HEK293 (cell line): ENCODE results near the gene ZNF554.

Source experiments
- CTCF ChIA-PET: fragments of 350-600 bp; formaldehyde crosslinking; extraction: SDS; loops from one replicate; lab custom pipeline; 2021; ENCODE audit warnings: antibody characterized with exemption; lab: Yijun Ruan, JAX
- POLR2A ChIA-PET: fragments of 300-600 bp; formaldehyde crosslinking; extraction: SDS; loops from one replicate; lab custom pipeline; 2020; ENCODE audit warnings: antibody characterized with exemption, inconsistent platforms; lab: Yijun Ruan, JAX
- H3K27ac ChIP-seq: fragments of 200-500 bp; sonication (Bioruptor generic); 2 replicates; pipeline ENCODE4 v1.5.1; 2014; ENCODE audit warnings: low read depth, low read length, control low read depth, inconsistent platforms; ENCODE audit errors: extremely low read depth
- H3K36me3 ChIP-seq, 2 experiments: fragments of 200-500 bp in 1 of 2; sonication (Bioruptor generic) in 1 of 2; 1 replicate in 1 of 2; 2 replicates in 1 of 2; pipeline ENCODE4 v1.5.1; 2014 to 2017; ENCODE audit warnings: inconsistent platforms in 2 of 2, low read length in 2 of 2; ENCODE audit not compliant: control insufficient read depth in 2 of 2, insufficient read depth in 1 of 2
- H3K4me1 ChIP-seq: fragments of 200-500 bp; sonication (Bioruptor generic); 2 replicates; pipeline ENCODE4 v1.5.1; 2014; ENCODE audit warnings: mild to moderate bottlenecking, low read length, inconsistent platforms; ENCODE audit not compliant: control insufficient read depth, insufficient read depth
- H3K4me3 ChIP-seq: 2 replicates; pipeline ENCODE4 v1.5.1; 2011; ENCODE audit warnings: low read depth, mild to moderate bottlenecking, control low read depth, low read length, moderate library complexity
- H3K9me3 ChIP-seq: fragments of 200-500 bp; sonication (Bioruptor generic); 2 replicates; pipeline ENCODE4 v1.5.1; 2014; ENCODE audit warnings: low read depth, low read length, inconsistent platforms; ENCODE audit not compliant: control insufficient read depth, insufficient read depth
- EGR2 ChIP-seq: fragments of 450-650 bp; formaldehyde crosslinking; IDR thresholded peaks from 2 replicates; pipeline ENCODE4 v1.5.1; 2016; ENCODE audit warnings: low read depth, missing biosample characterization, missing genetic modification characterization
- GLIS1 ChIP-seq: fragments of 450-650 bp; formaldehyde crosslinking; IDR thresholded peaks from 2 replicates; pipeline ENCODE4 v1.5.1; 2016; ENCODE audit warnings: missing biosample characterization, missing genetic modification characterization
- GLIS2 ChIP-seq: fragments of 450-650 bp; formaldehyde crosslinking; IDR thresholded peaks from 2 replicates; pipeline ENCODE4 v1.5.1; 2016; ENCODE audit warnings: missing biosample characterization, missing genetic modification characterization
- HOXA7 ChIP-seq: sonication (generic); formaldehyde crosslinking; IDR thresholded peaks from 2 replicates; pipeline ENCODE4 v1.8.1; 2022; ENCODE audit warnings: missing genetic modification reagents, borderline replicate concordance
- KLF16 ChIP-seq: fragments of 450-650 bp; formaldehyde crosslinking; IDR thresholded peaks from 2 replicates; pipeline ENCODE4 v1.5.1; 2017; ENCODE audit warnings: missing biosample characterization, missing genetic modification characterization
- KLF8 ChIP-seq: fragments of 450-650 bp; formaldehyde crosslinking; IDR thresholded peaks from 2 replicates; pipeline ENCODE4 v1.5.1; 2016; ENCODE audit warnings: missing biosample characterization, missing genetic modification characterization
- SALL2 ChIP-seq: fragments of 450-650 bp; formaldehyde crosslinking; IDR thresholded peaks from 2 replicates; pipeline ENCODE4 v1.5.0; 2017; ENCODE audit warnings: missing biosample characterization, mild to moderate bottlenecking, missing genetic modification characterization, borderline replicate concordance
- SCRT1 ChIP-seq: fragments of 450-650 bp; formaldehyde crosslinking; IDR thresholded peaks from 2 replicates; pipeline ENCODE4 v1.5.1; 2016; ENCODE audit warnings: missing biosample characterization, missing genetic modification characterization, borderline replicate concordance
- TCF7L2 ChIP-seq: IDR thresholded peaks from 2 replicates; pipeline ENCODE4 v1.6.1; 2011; ENCODE audit warnings: low read depth, mild to moderate bottlenecking, inconsistent platforms, low read length, moderate library complexity, borderline replicate concordance
- YY1 ChIP-seq: fragments of 450-650 bp; formaldehyde crosslinking; IDR thresholded peaks from 2 replicates; pipeline ENCODE4 v1.5.1; 2018; ENCODE audit warnings: missing biosample characterization, missing genetic modification characterization
- ZBTB26 ChIP-seq: fragments of 450-650 bp; formaldehyde crosslinking; optimal IDR thresholded peaks from 2 replicates; pipeline ENCODE3; 2016; ENCODE audit warnings: missing biosample characterization, mild to moderate bottlenecking, missing genetic modification characterization
- ZBTB48 ChIP-seq: fragments of 450-650 bp; formaldehyde crosslinking; IDR thresholded peaks from 2 replicates; pipeline ENCODE4 v1.5.1; 2016; ENCODE audit warnings: missing biosample characterization, missing genetic modification characterization
- ZBTB49 ChIP-seq: fragments of 450-650 bp; formaldehyde crosslinking; IDR thresholded peaks from 2 replicates; pipeline ENCODE4 v1.5.1; 2016; ENCODE audit warnings: missing biosample characterization, missing genetic modification characterization, low read depth
- ZFHX2 ChIP-seq: fragments of 450-650 bp; formaldehyde crosslinking; conservative IDR thresholded peaks from 2 replicates; pipeline ENCODE4 v1.5.1; 2016; ENCODE audit warnings: missing biosample characterization, missing genetic modification characterization
- ZNF175 ChIP-seq: fragments of 450-650 bp; formaldehyde crosslinking; IDR thresholded peaks from 2 replicates; pipeline ENCODE4 v1.5.1; 2016; ENCODE audit warnings: missing biosample characterization, missing genetic modification characterization
- ZNF223 ChIP-seq: fragments of 450-650 bp; formaldehyde crosslinking; IDR thresholded peaks from 2 replicates; pipeline ENCODE4 v1.5.1; 2016; ENCODE audit warnings: missing biosample characterization, missing genetic modification characterization
- ZNF24 ChIP-seq: fragments of 450-650 bp; formaldehyde crosslinking; IDR thresholded peaks from 2 replicates; pipeline ENCODE4 v1.5.1; 2016; ENCODE audit warnings: missing biosample characterization, missing genetic modification characterization
- ZNF335 ChIP-seq: fragments of 450-650 bp; formaldehyde crosslinking; conservative IDR thresholded peaks from 2 replicates; pipeline ENCODE4 v1.5.1; 2016; ENCODE audit warnings: missing biosample characterization, missing genetic modification characterization
- ZNF426 ChIP-seq: fragments of 450-650 bp; formaldehyde crosslinking; IDR thresholded peaks from 2 replicates; pipeline ENCODE4 v1.5.1; 2017; ENCODE audit warnings: missing biosample characterization, missing genetic modification characterization, mild to moderate bottlenecking, inconsistent platforms, moderate library complexity
- ZNF433 ChIP-seq: fragments of 450-650 bp; formaldehyde crosslinking; IDR thresholded peaks from 2 replicates; pipeline ENCODE4 v1.5.1; 2016; ENCODE audit warnings: missing biosample characterization, missing genetic modification characterization, low read depth
- ZNF501 ChIP-seq: fragments of 450-650 bp; formaldehyde crosslinking; IDR thresholded peaks from 2 replicates; pipeline ENCODE4 v1.5.1; 2016; ENCODE audit warnings: missing biosample characterization, missing genetic modification characterization
- ZNF560 ChIP-seq: fragments of 450-650 bp; formaldehyde crosslinking; IDR thresholded peaks from 2 replicates; pipeline ENCODE4 v1.5.1; 2017; ENCODE audit warnings: missing biosample characterization, missing genetic modification characterization, borderline replicate concordance
- ZNF596 ChIP-seq: fragments of 450-650 bp; IDR thresholded peaks from 2 replicates; pipeline ENCODE4 v1.5.0; 2018; ENCODE audit warnings: missing biosample characterization, mild to moderate bottlenecking, missing genetic modification characterization, moderate library complexity
- ZNF692 ChIP-seq: fragments of 450-650 bp; formaldehyde crosslinking; IDR thresholded peaks from 2 replicates; pipeline ENCODE4 v1.5.1; 2016; ENCODE audit warnings: missing biosample characterization, missing genetic modification characterization
- ZNF76 ChIP-seq: fragments of 450-650 bp; formaldehyde crosslinking; IDR thresholded peaks from 2 replicates; pipeline ENCODE4; 2016; ENCODE audit warnings: low read depth, missing biosample characterization, missing genetic modification characterization, borderline replicate concordance

The ZNF554 gene

GRCh38 chr19:2841855-2842574, 22.3 kb downstream of the ZNF554 start:
- peak overlapping the region; percentile 93 for H3K4me3 ChIP-seq
- ChIA-PET POLR2A (interaction anchor here (1.0 to 1.6 kb wide), 6 partner anchors 9 to 108 kb away, joined by 3 to 7 read pairs (median 6); partner anchors contain the start of genes THOP1 and ZNF554), CTCF (interaction anchor here (0.7 to 1.0 kb wide), 2 partner anchors 42 to 108 kb away, joined by 3 read pairs; no protein-coding TSS in a partner anchor)
- H3K36me3 ChIP-seq, result peaks cover 0 to 22% of the 10 kb centered on the region in 2 experiments; a peak in 2 of 3 replicates
- H3K4me1 ChIP-seq, result no peaks in the 10 kb centered on the region
- peak overlapping the region; percentile 67; the same call in 1 of the 2 replicates for H3K27ac ChIP-seq
- TF ChIP-seq ZBTB48 (tag by site-specific recombination) (0 out of 2 replicates have a peak, but pooled peaks have one; percentile 55), GLIS2 (peak; percentile 22; the same call in 1 of the 2 replicates), SCRT1 (tag by site-specific recombination) (no peak), ZBTB49 (tag by site-specific recombination) (no peak), EGR2 (tag by site-specific recombination) (peak; percentile 20; the same call in 1 of the 2 replicates), ZNF426 (tag by site-specific recombination) (no peak), GLIS1 (tag by site-specific recombination) (peak; percentile 78), ZNF223 (no peak), ZBTB26 (tag by site-specific recombination) (peak; percentile 23), ZFHX2 (peak; percentile 20; the same call in 1 of the 2 replicates), KLF8 (tag by site-specific recombination) (no peak), ZNF596 (tag by site-specific recombination) (0 out of 2 replicates have a peak, but pooled peaks have one; percentile 2), KLF16 (no peak), ZNF335 (tag by site-specific recombination) (peak; percentile 55), ZNF501 (tag by site-specific recombination) (no peak), YY1 (tag by site-specific recombination) (no peak), ZNF175 (tag by site-specific recombination) (no peak), ZNF433 (no peak), ZNF24 (tag by site-specific recombination) (no peak), ZNF560 (tag by site-specific recombination) (peak; percentile 14; the same call in 1 of the 2 replicates), ZNF76 (0 out of 2 replicates have a peak, but pooled peaks have one; percentile 13), HOXA7 (CRISPR knock-in tag) (no peak), TCF7L2 (no peak), ZNF692 (tag by site-specific recombination) (no peak), SALL2 (tag by site-specific recombination) (no peak)
- H3K9me3 ChIP-seq, result no peaks in the 10 kb centered on the region
